ENCODE results near the gene DNAL1.

DNAL1 gene

DNA sequence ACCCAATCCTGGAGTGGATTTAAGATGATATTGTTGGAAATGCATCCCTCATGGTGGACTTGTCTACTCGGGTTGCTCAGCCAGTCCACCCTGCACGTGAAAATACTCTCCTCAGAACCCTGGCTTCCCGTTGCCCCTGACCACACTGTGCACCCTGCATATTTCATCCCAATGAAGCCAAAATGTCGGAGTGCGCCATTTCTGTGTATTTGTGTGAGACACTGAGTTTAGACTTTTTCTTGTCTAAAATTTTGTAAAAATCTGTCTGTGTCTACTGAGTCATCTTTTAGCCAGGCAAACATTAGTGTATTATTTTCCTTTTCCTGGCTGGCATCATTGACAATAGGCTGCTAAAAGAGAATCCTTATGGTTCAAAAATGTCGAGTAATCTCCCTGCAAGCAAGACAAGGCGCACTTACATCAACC lies 69.9 kb downstream of the DNAL1 start:
- H3K27ac ChIP-seq = peak overlapping the region; percentile 92

DNA sequence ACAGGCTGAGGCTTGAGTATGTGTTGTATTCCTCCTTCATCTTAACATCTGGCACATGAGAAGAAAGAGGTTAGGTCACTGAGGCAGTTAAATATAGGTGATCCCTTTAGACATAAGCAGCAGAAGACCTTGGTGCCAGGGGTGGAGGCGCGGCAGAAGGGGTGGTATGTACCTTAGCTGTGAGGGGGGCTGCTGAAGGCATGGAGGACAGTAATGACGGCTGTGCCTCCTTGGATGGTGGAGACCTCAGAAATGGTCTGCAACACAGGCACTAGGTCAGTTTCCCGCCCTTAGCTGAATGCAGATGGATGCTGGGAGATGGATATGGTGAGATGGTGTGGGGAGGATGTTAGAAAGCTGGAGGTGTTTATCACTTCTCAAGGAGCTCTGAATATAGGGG lies 70.9 kb downstream of the DNAL1 start:
- no peak overlapping the region for H3K27ac ChIP-seq
- TF ChIP-seq ZFX (IDR thresholded peaks at IDR 0.05; ENCODE audit: borderline replicate concordance) = no peak
- TF ChIP-seq, protein P1, sequence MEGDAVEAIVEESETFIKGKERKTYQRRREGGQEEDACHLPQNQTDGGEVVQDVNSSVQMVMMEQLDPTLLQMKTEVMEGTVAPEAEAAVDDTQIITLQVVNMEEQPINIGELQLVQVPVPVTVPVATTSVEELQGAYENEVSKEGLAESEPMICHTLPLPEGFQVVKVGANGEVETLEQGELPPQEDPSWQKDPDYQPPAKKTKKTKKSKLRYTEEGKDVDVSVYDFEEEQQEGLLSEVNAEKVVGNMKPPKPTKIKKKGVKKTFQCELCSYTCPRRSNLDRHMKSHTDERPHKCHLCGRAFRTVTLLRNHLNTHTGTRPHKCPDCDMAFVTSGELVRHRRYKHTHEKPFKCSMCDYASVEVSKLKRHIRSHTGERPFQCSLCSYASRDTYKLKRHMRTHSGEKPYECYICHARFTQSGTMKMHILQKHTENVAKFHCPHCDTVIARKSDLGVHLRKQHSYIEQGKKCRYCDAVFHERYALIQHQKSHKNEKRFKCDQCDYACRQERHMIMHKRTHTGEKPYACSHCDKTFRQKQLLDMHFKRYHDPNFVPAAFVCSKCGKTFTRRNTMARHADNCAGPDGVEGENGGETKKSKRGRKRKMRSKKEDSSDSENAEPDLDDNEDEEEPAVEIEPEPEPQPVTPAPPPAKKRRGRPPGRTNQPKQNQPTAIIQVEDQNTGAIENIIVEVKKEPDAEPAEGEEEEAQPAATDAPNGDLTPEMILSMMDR (IDR thresholded peaks at IDR 0.05) = no peak

More for the DNA sequence above, 69.9 kb downstream of the DNAL1 start:
- no peak for TF ChIP-seq ZFX (IDR thresholded peaks at IDR 0.05; ENCODE audit: borderline replicate concordance)
- TF ChIP-seq, protein P1 (IDR thresholded peaks at IDR 0.05) = no peak

DNA sequence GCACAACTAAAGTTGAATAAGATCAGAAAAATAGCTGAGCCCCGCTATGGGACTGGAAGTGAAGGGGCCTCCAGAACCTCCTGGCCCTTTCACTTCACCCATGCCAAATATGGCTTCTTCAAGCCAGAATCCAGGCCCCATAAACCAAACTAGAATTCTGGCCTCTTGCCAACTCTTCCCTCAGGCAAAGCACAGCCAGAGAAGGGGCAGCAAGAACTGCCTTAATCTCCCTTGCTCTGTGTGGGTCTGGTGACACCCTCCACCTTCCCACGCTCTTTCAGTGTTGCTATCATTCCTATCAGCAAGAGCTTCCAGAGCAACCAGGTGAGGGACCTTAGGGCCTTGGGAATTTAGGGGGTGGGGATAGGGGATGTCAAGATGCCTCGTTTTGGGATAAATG lies 72.5 kb downstream of the DNAL1 start:
- no peak overlapping the region for H3K27ac ChIP-seq

DNA sequence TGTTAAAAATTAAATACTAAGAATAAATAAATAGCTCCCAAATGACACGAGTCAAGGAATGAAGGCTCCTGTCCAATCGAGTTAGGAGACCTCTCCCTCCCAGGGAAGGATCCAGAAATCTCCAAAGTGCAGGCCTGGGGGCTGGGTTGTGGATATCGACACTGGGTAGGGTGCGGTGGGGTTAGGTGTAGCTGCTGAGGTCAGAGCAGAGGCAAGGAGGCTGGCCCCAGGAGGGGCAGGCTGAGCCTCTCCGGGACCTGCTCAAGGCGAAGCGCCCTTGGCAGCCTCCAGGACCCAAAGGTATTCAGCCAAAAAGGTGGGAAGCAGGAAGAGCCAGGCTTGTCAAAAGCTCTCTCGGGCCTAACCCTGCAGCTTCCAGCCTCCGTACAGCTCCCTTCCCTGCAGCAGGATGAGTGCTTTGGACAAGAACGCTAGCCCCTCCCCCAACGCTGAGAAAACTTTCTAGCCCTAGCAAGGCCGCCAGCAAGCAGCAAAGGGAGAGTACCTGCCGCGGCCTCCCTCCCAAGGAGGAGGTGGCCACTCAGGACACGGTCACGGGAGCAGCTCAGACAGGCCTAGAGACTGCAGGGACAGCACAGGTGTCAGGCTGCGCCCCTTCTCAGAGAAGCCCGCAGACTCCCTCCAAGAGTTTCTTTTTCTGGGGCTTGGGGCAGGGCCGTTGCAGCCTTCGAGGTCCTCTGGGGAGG lies 73.1 kb downstream of the DNAL1 start:
- H3K27ac ChIP-seq = no peak overlapping the region
- TF ChIP-seq, protein P1 (IDR thresholded peaks at IDR 0.05) = no peak
- TF ChIP-seq ZFX (IDR thresholded peaks at IDR 0.05; ENCODE audit: borderline replicate concordance) = no peak

More for the DNA sequence above, 72.5 kb downstream of the DNAL1 start:
- TF ChIP-seq, protein P1 (IDR thresholded peaks at IDR 0.05) = no peak
- no peak for TF ChIP-seq ZFX (IDR thresholded peaks at IDR 0.05; ENCODE audit: borderline replicate concordance)

DNA sequence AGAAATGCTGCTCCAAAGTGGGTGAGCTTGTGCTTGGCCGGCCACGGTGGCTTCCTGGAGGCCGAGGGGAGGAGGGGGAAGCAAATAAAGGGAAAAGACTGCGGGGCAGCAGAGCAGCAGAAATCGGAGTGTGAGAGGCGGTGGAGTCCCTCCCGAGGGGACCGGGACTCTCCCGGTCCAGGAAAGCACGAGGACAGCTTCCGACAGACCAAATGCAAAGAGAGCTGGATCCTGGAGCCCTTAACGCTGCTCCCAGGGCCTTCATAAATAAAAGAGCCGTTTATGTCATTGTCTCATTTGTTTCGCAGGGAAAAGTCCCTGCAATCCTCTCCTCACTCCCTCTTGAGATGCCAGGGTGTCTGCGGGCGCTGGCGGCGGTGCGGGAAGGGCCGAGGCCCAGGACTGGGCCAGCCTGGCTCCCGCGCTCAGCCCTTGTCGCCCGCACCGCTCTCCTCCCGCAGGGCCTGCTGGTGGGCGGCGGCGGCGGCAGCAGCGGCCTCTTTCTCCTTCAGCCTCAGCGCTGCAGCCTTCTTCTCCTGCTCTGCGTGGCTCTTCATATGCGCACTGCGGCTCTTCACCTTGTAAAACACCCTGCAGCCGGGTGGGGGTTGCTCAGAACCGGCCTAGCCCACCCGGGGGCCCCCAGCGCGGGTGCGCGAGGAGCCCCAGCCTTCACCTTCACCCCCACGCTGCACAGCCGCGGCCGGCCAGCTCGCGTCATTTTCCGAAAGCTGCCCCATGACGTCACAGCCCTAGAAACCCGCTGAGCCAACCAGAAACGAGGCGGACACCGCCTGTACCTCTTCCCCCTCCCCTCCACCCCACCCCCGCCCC lies 73.8 kb downstream of the DNAL1 start:
- no peak overlapping the region for H3K27ac ChIP-seq
- no peak for TF ChIP-seq ZFX (IDR thresholded peaks at IDR 0.05; ENCODE audit: borderline replicate concordance)
- TF ChIP-seq, protein P1 (IDR thresholded peaks at IDR 0.05) = no peak

DNA sequence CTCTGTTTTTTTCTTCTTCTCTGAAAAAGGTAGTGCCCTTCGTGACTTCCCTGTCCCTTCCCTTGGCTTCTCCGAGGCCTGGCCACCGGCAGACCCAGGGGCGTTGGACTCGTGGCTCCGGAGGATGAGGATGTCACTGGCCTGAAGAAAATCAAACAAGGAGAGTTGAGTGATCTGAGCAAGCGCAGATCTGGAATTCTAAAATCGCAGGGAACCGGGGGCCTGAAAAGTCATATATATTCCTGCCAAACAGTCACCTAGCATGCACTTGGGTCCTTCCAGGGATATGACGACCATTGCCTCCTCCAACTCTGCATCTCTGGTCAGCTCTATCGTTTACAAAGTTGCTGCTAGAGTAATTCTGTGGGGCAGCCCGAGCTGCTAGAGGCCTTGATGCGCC lies 74.6 kb downstream of the DNAL1 start:
- TF ChIP-seq, protein P1 (IDR thresholded peaks at IDR 0.05) = no peak
- TF ChIP-seq ZFX (IDR thresholded peaks at IDR 0.05; ENCODE audit: borderline replicate concordance) = no peak
- no peak overlapping the region for H3K27ac ChIP-seq

DNA sequence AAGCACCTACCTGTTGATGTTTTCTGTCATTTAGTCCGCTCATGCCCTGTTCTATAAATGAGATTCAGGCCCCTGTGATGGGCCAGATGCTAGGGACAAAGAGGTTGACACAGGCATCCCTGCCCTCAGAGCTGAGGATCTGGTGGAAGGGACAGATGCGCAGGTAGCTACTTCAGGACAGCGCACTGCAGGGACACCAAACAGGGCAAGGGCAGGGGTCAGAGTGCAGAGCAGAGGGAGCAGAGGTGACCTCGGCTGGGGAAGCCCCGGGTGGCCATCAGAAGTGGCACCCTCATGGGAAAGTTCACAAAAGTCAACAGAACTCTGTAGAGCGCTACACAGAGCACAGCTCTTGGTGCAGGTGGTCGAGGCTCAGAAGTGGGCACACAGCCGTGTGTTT lies 75.0 kb downstream of the DNAL1 start:
- H3K27ac ChIP-seq = no peak overlapping the region
- no peak for TF ChIP-seq ZFX (IDR thresholded peaks at IDR 0.05; ENCODE audit: borderline replicate concordance)
